Activated naive CD4-positive, alpha-beta T cell treated with Interleukin-2 at 50 U/mL for 16 hours (primary cell): ENCODE results near the gene RNF7.
"Not testable (repeated sequence)": the region's sequence is repeated elsewhere in the genome, so short reads cannot be mapped to it uniquely, and the experiment has no call there.

Source experiments
- DNase-seq: peaks from one replicate; pipeline ENCODE4 v3.0.0-alpha.2; 2020

The RNF7 gene

GRCh38 chr3:141735770-141736465 lies 2.2 kb upstream of the RNF7 start:
- no peak for DNase-seq

- DNase-seq: no peak
Measured at GRCh38 chr3:141737093-141737492, 1.0 kb upstream of the RNF7 start.

GRCh38 chr3:141737678-141738021 lies 448 bp upstream of the RNF7 start:
- no peak for DNase-seq

GRCh38 chr3:141738891-141739363 lies 829 bp downstream of the RNF7 start:
- peak; percentile 16 for DNase-seq

GRCh38 chr3:141739731-141740130 lies 1.6 kb downstream of the RNF7 start:
- DNase-seq: no peak

- DNase-seq: no peak
Measured at GRCh38 chr3:141740349-141740748, 2.3 kb downstream of the RNF7 start.

- no peak for DNase-seq
Measured at GRCh38 chr3:141743305-141743704, 5.2 kb downstream of the RNF7 start.

GRCh38 chr3:141746962-141747361 lies 8.9 kb downstream of the RNF7 start:
- DNase-seq: no peak

- no peak for DNase-seq
Measured at GRCh38 chr3:141753399-141753798, 15.3 kb downstream of the RNF7 start.

GRCh38 chr3:141754032-141754431 lies 15.9 kb downstream of the RNF7 start:
- no peak for DNase-seq

- DNase-seq: not testable (repeated sequence)
Measured at GRCh38 chr3:141762552-141762951, 24.5 kb downstream of the RNF7 start.

GRCh38 chr3:141763088-141763750 lies 25.1 kb downstream of the RNF7 start, which contains the start of gene GRK7:
Gene GRK7, plus strand, starts transcription at chr3:141763408. Its CDS starts 14,877 bp downstream, at chr3:141778285.
- DNase-seq: no peak

GRCh38 chr3:141764045-141764444 lies 25.9 kb downstream of the RNF7 start:
- DNase-seq: no peak

- no peak for DNase-seq
Measured at GRCh38 chr3:141764465-141764864, 26.4 kb downstream of the RNF7 start.

- no peak for DNase-seq
Measured at GRCh38 chr3:141764986-141765385, 26.9 kb downstream of the RNF7 start.

GRCh38 chr3:141767066-141767465 lies 29.0 kb downstream of the RNF7 start:
- DNase-seq: no peak

GRCh38 chr3:141769221-141769894 lies 31.3 kb downstream of the RNF7 start:
- no peak for DNase-seq

- no peak for DNase-seq
Measured at GRCh38 chr3:141773676-141774075, 35.6 kb downstream of the RNF7 start.

GRCh38 chr3:141776376-141776775 lies 38.3 kb downstream of the RNF7 start:
- DNase-seq: no peak

GRCh38 chr3:141776885-141777284 lies 38.8 kb downstream of the RNF7 start:
- no peak for DNase-seq

GRCh38 chr3:141777957-141778813 lies 40.1 kb downstream of the RNF7 start:
- no peak for DNase-seq

- DNase-seq: no peak
Measured at GRCh38 chr3:141779667-141780066, 41.6 kb downstream of the RNF7 start.

- no peak for DNase-seq
Measured at GRCh38 chr3:141782386-141782932, 44.4 kb downstream of the RNF7 start.
